CD4-positive, alpha-beta T cell treated with Interleukin-2 at 100 ng/mL for 4 hours (primary cell): ENCODE data around the gene ANO10.
"Not testable (repeated sequence)": the region's sequence is repeated elsewhere in the genome, so short reads cannot be mapped to it uniquely, and the experiment has no call there.

Source experiments
- DNase-seq: peaks from one replicate; pipeline ENCODE4 v3.0.0-alpha.2; 2020; ENCODE audit warnings: low spot score

The ANO10 gene

GRCh38 chr3:43473737-43474136, 148.1 kb downstream of the ANO10 start:
- DNase-seq: no peak

DNA sequence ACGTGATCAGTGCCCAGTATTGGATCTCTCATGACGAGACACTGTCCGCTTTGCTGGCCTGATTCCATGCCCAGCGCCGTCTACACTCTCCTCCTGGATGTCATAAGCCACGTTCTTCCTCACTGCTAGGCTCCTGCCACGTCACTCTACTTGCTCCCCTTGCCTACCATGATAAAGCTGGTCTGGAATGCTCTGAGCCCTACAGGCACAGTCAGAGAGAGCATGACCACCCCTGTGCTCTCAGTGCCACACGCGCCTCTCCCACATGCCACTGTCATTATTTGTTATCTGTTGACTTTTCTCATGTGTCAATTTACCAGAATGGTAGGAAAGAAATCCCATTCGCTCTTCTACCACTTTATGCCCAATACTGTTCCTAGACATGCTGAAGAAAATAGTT, 148.6 kb downstream of the ANO10 start:
- no peak for DNase-seq

DNA sequence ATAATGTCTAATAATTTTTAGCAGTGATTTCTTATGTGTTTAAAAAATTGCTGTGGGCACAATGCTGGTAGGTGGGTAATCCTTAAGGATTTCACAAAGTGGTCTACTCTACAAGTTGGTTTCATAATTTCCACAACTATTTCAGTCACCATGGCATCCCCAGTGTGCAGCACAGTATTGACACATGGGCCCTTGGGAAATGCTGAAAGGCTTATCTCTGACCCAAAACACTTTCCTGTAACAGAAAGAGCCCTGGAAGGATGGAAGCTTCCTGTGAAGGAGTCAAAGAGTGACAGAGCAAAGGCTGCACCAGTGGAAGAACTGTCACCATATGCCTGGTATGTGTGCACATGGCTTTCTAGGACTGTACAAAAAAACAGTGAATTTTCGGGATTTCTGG, 153.7 kb downstream of the ANO10 start:
- no peak for DNase-seq

DNA sequence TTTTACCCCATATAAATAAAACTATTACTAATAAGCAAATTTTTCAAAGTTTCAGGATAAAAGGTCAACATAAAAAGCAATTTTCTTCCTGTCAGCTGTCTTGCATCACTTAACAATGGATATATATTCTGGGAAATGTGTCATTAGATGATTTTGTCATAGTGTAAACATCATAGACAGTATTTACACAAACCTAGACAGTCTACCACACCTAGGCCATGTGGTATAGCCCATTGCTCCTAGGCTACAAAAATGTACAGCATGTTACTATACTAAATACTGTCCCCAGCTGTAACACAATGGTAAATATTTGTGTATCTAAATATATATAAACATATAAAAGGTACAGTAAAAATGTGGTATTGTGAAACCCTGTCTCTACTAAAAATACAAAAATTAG, 156.7 kb downstream of the ANO10 start:
- no peak for DNase-seq

DNA sequence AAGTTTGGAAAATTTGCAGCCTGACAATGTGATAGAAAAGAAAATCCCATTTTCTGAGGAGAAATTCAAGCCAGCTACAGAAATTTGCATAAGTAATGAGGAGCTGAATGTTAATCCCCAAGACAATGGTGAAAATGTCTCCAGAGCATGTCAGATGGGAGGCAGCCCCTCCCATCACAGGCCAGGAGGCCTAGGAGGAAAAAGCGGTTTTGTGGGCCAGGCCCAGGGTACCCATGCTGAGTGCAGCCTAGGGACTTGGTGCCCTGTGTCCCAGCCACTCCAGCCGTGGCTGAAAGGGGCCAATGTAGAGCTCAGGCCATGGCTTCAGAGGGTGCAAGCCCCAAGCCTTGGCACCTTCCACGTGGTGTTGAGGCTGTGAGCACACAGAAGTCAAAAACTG, 159.2 kb downstream of the ANO10 start:
- not testable (repeated sequence) for DNase-seq

DNA sequence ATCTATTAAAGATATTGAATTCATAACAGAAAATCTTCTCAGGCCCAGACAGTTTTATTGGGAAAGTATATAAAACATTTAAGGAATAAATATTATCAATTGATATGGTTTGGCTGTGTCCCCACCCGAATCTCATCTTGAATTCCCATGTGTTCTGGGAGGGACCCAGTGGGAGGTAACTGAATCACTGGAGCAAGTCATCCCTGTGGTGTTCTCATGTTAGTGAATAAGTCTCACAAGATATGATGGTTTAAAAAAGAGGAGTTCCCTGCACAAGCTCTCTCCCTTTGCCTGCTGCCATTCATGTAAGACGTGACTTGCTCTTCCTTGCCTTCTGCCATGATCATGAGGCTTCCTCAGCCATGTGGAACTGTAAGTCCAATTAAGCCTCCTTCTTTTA, 160.5 kb downstream of the ANO10 start:
- DNase-seq: no peak

GRCh38 chr3:43457038-43457437, 164.8 kb downstream of the ANO10 start:
- not testable (repeated sequence) for DNase-seq

GRCh38 chr3:43455233-43455632, 166.6 kb downstream of the ANO10 start:
- no peak for DNase-seq

DNA sequence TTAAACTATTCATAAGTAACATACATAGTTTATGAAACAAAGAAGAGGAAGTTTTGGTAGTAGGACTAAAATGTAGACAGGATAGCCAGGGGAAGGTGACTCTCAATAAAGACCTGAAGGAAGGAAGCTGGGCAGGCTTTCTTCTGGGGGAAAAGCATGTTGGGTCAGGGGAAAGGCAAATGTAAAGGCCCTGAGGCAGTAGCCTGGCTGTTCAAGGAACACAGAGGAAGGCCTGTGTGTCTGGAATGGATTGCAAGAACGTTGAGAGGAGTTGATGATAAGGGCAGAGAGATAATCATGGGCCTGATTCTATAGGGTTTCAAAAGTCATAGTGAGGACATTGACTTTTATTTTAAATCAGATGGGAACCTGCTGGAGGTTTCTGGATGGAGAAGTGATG, 167.8 kb downstream of the ANO10 start:
- no peak for DNase-seq

DNA sequence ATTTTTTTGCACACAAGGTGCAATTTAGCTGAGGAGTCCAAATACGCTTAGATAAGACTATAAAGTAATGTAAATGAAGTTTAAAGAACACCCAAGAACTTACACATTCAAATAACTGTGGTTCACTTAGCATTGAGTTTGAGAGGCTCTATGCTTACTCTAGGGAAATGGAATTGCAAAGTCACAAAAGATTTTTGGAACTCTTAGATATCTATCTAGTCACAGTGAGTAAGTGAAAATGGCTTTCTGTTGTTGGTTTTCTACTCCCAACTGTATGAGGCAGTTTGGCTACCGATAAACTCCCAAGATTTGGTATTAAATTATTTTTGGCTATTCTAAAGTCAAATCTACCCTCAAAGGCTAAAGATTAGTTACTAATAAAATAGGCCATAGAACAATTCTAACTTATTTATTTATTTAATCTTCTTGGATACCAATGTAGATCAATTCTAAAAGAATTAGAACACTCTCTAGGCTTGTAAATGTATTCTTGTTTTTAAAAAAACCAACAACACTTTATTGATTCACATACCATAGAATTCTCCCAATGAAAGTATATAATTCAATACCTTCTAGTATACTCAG, 170.0 kb downstream of the ANO10 start:
- no peak for DNase-seq

DNA sequence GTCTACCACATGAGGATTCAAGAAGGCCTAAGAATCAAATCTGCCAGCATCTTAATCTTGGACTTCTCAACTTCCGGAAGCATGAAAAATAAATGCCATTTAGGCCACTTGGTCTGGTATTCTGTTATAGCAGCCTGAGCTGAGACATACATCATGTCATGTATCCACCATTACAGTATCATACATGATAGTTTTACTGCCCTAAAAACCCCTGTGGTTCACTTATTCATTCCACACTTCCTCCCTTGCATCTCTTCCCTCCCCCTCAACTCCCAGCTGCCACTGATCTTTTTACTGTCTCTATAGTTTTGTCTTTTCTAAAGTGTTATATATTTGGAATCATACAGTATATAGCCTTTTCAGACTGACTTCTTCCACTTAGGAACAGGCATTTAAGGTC, 173.7 kb downstream of the ANO10 start:
- DNase-seq: no peak

DNA sequence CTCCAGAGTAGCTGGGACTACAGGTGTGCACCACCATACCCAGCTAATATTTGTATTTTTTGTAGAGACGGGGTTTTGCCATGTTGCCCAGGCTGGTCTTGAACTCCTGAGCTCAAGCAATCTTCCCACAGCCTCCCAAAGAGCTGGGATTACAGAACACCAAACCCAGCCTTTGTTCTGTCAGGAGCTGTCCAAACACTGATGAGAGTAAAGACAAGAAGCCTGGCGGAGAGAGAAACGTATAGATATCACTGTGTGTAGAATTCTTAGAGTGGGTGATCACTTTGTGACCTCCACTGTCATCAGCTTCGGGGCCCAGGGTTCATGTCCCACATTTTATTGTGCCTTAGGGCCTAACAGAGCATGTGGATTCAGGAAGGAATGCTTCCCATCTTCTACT, 176.0 kb downstream of the ANO10 start:
- DNase-seq: no peak

DNA sequence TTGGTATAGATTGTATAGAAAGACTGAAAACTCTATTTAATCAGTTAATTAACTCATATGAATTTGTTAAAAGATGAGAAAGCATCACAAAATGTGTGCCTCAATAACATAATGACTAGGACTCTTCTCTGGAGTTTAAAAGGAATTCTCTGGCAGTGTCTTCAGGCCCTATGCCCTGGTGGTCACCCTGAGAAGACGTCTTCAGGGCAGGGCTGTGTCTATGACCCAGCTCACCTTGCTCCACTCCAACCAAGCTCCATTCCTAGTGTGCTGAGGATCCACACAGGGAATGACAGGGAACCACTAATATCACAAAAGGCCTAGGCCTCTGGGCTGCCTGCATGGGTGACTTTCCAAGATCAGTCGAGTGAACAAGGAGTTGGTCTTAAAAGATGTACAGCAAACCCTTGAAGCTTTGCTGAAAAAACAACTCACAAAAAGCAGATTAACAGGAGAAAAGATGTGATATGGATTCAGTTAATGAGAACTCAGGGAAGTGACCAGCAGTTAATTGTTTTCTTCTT, 178.9 kb downstream of the ANO10 start:
- DNase-seq: no peak

- no peak for DNase-seq
These were observed 185.2 kb downstream of the ANO10 start for GRCh38 chr3:43436507-43437140.

DNA sequence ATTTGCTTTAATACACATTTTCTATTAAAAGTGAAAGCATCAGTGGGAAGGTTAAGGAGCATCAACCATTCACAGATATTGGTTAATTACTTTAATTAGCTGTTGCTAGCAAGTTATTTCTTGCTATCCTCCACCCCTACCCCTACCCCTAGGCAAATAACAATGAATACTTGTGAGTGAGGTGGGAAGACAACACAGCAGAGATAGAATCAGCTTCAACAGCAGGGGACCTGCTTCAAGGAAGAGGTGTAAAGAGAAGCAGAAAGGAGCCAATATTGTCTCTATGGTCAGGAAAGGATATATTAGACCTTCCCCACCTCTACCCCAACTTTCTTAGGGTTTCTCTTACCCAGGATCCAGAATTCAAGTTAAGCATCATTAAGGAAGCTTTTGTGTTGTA, 186.1 kb downstream of the ANO10 start:
- no peak for DNase-seq

DNA sequence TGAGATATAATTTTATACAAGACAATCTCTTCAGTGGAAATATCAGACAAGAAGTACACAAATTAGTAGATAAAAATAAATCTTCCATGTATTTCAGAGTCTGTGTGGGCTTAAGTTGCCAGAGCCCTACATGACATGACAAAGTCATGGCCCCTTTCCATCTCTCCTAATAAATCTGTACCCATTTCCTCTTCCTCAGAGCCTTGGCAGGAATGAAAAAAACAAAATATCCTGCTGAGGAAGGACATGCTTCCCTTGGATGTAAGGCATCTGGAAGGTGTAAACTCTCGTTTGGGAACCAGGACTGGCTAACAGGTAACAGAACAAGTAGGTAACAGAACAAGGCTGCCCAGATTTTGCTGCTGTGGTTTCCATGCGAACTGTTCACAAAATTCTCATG, 187.4 kb downstream of the ANO10 start:
- no peak for DNase-seq

GRCh38 chr3:43432462-43432861, 189.3 kb downstream of the ANO10 start:
- no peak for DNase-seq

GRCh38 chr3:43426388-43426787, 195.4 kb downstream of the ANO10 start:
- no peak for DNase-seq

DNA sequence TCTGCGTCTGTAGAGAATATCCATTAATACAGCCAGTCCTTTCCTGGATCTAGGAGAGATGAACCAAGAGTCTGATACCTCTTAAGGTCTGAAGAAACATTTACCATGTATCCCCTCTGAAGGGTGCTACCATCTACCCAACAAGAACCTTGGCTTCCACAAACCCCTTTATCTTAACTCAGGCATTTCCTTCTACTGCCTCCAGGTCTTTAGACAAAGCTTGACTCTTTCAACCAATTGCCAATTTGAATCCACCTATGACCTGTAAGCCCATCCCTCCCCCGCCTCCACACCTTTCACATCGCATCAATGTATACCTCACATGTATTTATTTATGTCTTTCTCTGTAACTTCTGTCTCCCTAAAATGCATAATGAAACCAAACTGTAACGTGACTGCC, 196.0 kb downstream of the ANO10 start:
- no peak for DNase-seq

GRCh38 chr3:43423639-43424038, 198.2 kb downstream of the ANO10 start:
- no peak for DNase-seq

- no peak for DNase-seq
These were observed 198.7 kb downstream of the ANO10 start for GRCh38 chr3:43423142-43423541.

GRCh38 chr3:43418601-43419272, 203.1 kb downstream of the ANO10 start:
- no peak for DNase-seq

- no peak for DNase-seq
These were observed 204.7 kb downstream of the ANO10 start for GRCh38 chr3:43417133-43417532.

- DNase-seq: no peak
These were observed 206.7 kb downstream of the ANO10 start for GRCh38 chr3:43415088-43415487.
